ENCODE results near the gene POLR1G.

DNA sequence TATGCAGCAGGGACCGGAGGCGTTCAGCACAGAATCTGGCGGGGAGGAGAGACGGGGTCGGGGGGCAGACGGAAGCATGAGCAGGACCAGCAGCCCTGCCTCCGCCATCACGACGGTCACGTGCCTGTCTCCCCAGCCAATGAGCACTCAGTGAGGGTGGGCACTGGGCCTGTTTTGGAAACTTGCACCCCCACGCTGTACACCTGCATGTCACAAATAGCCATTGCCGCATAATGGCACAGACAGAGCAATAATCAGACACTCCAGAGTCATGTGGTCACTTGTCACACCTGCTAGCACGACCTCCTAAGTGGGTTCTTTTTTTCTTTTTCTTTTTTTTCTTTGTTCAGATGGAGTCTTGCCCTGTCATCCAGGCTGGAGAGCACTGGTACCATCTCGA is 44.8 kb upstream of the POLR1G start:
- TF ChIP-seq ZNF274 (IDR thresholded peaks at IDR 0.05; ENCODE audit: low read depth, low read length) (no peak), YY1 (IDR thresholded peaks at IDR 0.05; ENCODE audit: insufficient read depth, insufficient read length) (no peak), SUZ12 (IDR thresholded peaks at IDR 0.05; ENCODE audit: extremely low read depth, insufficient read depth, insufficient read length) (no peak)

Measured in NT2/D1 (cell line).